DOHH2 (cell line): ENCODE results near the gene LRRFIP2.

Experiments used
- CTCF ChIP-seq: fragments of 200-600 bp; sonication (generic); IDR thresholded peaks from one replicate; pipeline ENCODE4 v1.5.1; 2014; ENCODE audit warnings: antibody characterized with exemption, mild to moderate bottlenecking, low read depth, low read length; ENCODE audit not compliant: poor library complexity, severe bottlenecking
- EZH2phosphoT487 ChIP-seq: fragments of 200-600 bp; sonication (generic); IDR thresholded peaks from 2 replicates; pipeline ENCODE4 v1.6.1; 2017; ENCODE audit warnings: borderline replicate concordance, mild to moderate bottlenecking, antibody characterized with exemption, low read length, moderate library complexity, mixed read lengths

- TF ChIP-seq CTCF (no peak), EZH2phosphoT487 (no peak)
Observed at GRCh38 chr3:37210230-37210629, 35.8 kb upstream of the LRRFIP2 start.
